Nephron progenitor cell (in vitro differentiated cells): Measurements from ENCODE around the gene KRT78.

Experiments
- DNase-seq: peaks from one replicate; pipeline ENCODE4 v3.0.0; 2021
- H3K27ac Mint-ChIP-seq: 2 replicates; pipeline ENCODE4 v1.8.0; 2021; ENCODE audit warnings: mild to moderate bottlenecking, moderate library complexity, mixed read lengths
- H3K27me3 Mint-ChIP-seq: 2 replicates; pipeline ENCODE4 v1.8.0; 2021; ENCODE audit warnings: mild to moderate bottlenecking, low read depth, mixed read lengths; ENCODE audit not compliant: poor library complexity
- H3K36me3 Mint-ChIP-seq: 2 replicates; pipeline ENCODE4 v1.8.0; 2021; ENCODE audit warnings: low read depth, mixed read lengths
- H3K4me1 Mint-ChIP-seq: 2 replicates; pipeline ENCODE4 v1.8.0; 2021; ENCODE audit warnings: mixed read lengths
- H3K4me3 Mint-ChIP-seq: 2 replicates; pipeline ENCODE4 v1.8.0; 2021; ENCODE audit warnings: mild to moderate bottlenecking, moderate library complexity, mixed read lengths
- H3K9me3 Mint-ChIP-seq: 2 replicates; pipeline ENCODE4 v1.8.0; 2021; ENCODE audit warnings: mild to moderate bottlenecking, moderate library complexity, mixed read lengths
- TF ChIP-seq, protein P1 (sequence below): fragments of 200-600 bp; sonication (generic); IDR thresholded peaks from 2 replicates; pipeline ENCODE4 v1.5.0; 2021; ENCODE audit warnings: antibody characterized with exemption

The KRT78 gene

DNA sequence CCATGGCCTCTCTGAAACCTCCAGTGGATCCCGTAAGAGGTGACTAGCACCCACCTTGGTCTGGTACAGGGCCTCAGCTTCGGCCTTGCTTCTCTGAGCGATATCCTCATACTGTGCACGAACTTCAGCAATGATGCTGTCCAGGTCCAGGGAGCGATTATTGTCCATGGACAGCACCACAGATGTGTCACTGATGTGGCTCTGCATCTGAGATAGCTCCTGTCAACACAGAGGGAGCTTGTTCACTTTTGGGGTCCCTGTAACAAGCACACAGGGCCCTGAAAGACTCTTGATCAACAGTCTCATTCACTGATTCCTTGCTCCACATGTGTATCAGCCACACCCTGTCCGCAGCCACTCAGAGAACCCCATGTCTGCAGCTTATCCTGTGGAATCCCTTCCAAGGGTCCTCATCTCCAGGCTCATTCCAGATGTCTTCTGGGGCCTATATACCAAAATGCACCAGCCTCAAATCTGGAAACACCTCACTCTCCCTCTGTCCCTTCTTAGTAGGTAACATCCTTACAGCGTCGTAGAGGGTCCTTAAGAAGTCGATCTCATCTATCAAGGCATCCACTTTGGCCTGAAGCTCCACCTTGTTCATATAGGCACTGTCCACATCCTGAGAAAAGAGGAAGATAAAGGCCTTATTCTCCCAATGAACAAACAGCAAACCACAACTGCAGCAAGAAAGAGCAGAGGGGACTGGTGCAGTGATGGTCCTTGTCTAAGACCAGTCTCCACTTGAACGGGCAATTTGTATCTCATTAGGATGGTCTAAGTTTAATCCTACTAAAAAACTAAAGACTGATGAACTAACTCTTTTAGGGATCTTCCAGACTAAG, 56.4 kb downstream of the KRT78 start:
- peaks cover 49% of the 10 kb centered on the region for H3K27me3 Mint-ChIP-seq
- no peaks in the 10 kb centered on the region for H3K4me1 Mint-ChIP-seq
- TF ChIP-seq, protein P1, sequence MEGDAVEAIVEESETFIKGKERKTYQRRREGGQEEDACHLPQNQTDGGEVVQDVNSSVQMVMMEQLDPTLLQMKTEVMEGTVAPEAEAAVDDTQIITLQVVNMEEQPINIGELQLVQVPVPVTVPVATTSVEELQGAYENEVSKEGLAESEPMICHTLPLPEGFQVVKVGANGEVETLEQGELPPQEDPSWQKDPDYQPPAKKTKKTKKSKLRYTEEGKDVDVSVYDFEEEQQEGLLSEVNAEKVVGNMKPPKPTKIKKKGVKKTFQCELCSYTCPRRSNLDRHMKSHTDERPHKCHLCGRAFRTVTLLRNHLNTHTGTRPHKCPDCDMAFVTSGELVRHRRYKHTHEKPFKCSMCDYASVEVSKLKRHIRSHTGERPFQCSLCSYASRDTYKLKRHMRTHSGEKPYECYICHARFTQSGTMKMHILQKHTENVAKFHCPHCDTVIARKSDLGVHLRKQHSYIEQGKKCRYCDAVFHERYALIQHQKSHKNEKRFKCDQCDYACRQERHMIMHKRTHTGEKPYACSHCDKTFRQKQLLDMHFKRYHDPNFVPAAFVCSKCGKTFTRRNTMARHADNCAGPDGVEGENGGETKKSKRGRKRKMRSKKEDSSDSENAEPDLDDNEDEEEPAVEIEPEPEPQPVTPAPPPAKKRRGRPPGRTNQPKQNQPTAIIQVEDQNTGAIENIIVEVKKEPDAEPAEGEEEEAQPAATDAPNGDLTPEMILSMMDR = no peak
- H3K4me3 Mint-ChIP-seq = no peak overlapping the region
- no peaks in the 10 kb centered on the region for H3K9me3 Mint-ChIP-seq
- H3K36me3 Mint-ChIP-seq = no peaks in the 10 kb centered on the region
- no peak overlapping the region for H3K27ac Mint-ChIP-seq
- no peak for DNase-seq

DNA sequence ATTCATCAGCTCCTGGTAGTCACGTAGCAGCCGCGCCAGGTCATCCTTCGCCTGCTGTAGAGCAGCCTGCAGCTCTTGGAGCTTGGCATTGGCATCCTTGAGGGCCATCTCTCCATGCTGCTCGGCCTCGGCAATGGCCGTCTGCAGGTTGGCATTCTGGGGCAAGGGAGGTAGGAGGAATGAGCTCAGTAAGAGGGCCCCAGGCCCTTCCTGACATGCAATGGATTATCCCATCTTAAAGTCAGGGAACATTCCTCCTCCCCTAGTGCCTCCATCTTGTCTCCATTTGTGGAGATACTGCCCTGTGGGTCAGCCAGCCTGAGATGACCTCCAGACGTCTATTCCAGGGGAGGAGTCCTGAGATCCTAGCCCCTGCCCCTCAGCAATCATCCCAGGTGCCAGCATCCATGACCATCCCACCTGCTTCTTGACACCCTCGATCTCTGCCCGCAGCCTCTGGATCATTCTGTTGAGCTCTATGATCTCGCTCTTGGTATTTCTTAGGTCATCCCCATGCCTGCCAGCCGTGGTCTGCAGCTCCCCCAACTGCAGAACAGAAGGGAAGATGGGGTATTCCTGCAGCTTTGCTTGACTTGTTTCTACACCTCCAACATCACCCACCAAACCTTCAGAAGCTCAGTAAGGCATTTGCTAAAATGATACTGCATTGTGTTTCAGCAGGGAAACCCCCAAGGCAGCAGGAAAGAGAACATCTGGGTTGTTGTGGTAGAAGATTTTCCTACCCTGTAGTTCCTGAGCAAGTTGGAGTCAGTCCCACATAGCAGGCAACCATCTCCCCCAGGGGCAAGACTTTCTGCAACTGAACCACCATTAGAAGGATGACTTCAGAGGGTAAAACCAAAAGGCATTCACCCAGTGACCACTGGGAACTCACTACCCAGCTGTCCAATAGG, 57.3 kb downstream of the KRT78 start:
- no peak overlapping the region for H3K4me3 Mint-ChIP-seq
- no peaks in the 10 kb centered on the region for H3K36me3 Mint-ChIP-seq
- DNase-seq = no peak
- H3K4me1 Mint-ChIP-seq = no peaks in the 10 kb centered on the region
- TF ChIP-seq, protein P1 = no peak
- H3K27me3 Mint-ChIP-seq = peaks cover 56% of the 10 kb centered on the region
- no peaks in the 10 kb centered on the region for H3K9me3 Mint-ChIP-seq
- no peak overlapping the region for H3K27ac Mint-ChIP-seq

DNA sequence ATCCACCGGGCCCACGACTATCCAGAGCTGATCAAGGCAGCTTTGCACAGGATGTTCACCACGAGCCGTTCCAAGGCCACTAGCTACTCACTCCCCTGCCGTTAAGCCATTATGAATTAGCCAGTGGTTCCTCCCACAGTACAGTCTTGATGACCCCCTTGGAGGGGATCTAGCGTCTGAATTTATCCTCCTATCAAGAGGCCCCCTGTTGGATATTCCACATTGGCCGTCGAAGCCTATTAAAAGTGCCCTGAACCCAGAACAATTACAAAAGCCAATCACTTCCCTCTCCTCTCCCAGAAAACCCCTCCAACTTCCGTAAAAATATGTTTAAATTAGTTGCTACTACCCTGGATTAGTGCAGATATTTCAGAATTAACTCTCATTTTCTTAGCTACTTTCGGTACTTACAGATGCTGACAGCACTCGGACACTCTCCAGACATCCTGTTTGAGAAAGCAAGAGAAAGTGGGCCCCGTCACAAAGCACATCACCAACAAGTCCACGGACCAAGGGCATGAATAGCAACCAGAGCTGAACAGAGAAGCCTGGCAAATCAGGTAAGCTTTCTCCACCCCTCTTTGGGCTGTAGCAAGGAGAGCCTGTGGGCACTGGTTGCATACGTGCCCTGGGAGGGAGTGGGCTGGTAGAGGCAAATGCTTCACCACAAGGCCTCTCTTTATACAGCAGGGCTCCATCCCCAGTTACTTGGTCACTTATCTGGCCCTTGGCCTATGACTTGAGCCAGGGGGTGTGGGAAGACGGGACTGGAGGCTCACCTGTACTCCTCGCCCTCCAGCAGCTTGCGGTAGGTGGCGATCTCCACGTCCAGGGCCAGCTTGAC, 58.1 kb downstream of the KRT78 start:
- no peaks in the 10 kb centered on the region for H3K9me3 Mint-ChIP-seq
- peaks cover 58% of the 10 kb centered on the region for H3K27me3 Mint-ChIP-seq
- no peaks in the 10 kb centered on the region for H3K36me3 Mint-ChIP-seq
- no peak for DNase-seq
- H3K4me3 Mint-ChIP-seq = no peak overlapping the region
- H3K4me1 Mint-ChIP-seq = no peaks in the 10 kb centered on the region
- TF ChIP-seq, protein P1 = no peak
- H3K27ac Mint-ChIP-seq = no peak overlapping the region

DNA sequence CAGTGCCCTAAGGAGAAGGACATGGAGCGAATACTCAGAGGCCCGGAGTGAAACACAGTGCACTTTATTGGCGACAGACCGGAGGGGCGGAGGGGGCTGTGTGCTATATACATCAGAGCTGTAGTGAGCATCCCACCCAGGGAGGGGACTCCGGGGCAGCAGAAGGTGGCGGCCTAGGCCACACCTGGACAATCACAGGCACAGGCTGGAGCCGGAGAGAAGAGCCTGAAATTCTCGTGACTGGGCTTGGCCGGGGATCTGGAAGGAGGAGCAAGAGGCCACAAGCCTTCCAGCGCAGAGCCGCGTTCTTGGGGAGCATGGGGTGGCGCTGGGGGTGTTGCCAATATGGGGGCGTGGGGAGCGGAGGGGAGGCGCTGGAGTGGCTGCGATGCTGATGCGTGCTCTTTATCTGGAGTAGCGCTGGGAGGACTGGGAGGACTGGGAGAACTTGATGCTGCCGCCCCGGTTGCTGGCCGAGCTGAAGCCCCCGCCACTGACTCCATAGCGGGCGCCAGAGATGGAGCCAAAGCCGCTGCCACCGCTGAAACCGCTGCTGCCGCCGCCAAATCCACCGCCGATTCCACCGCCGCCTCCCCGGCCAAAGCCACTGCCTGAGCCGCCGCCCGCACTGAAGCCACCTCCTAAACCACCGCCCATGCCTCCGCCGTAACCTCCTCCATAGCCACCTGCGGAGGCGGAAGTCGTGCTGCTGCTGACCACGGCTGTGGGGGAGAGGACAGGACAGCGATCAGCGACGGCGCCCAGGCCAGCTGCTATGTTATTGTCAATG, 59.0 kb downstream of the KRT78 start:
- Mint-ChIP-seq H3K27ac (peak overlapping the region; percentile 47), H3K9me3 (no peaks in the 10 kb centered on the region), H3K4me3 (peak overlapping the region; percentile 49), H3K27me3 (peaks cover 64% of the 10 kb centered on the region), H3K4me1 (no peaks in the 10 kb centered on the region), H3K36me3 (no peaks in the 10 kb centered on the region)
- peak; percentile 36 for DNase-seq
- TF ChIP-seq, protein P1 = no peak
